NB4 (cell line): ENCODE results near the gene F11.

Experiments used
- DNase-seq: peaks from one replicate; pipeline ENCODE4 v3.0.0; 2010; ENCODE audit warnings: low read depth
- H3K4me3 ChIP-seq: one replicate; pipeline ENCODE4 v1.5.1; 2011; ENCODE audit warnings: mild to moderate bottlenecking, low read depth, low read length, moderate library complexity
- MAX ChIP-seq: IDR thresholded peaks from 2 replicates; pipeline ENCODE4 v1.6.1; 2011; ENCODE audit warnings: low read depth, low read length
- MYC ChIP-seq: IDR thresholded peaks from 2 replicates; pipeline ENCODE4 v1.6.1; 2011; ENCODE audit warnings: low read depth, low read length
- POLR2A ChIP-seq: IDR thresholded peaks from 2 replicates; pipeline ENCODE4 v1.6.1; 2011; ENCODE audit warnings: mild to moderate bottlenecking; ENCODE audit not compliant: insufficient read length; ENCODE audit errors: extremely low read depth
- TF ChIP-seq, protein P1 (sequence below): IDR thresholded peaks from one replicate; pipeline ENCODE4 v1.5.1; 2012; ENCODE audit warnings: low read depth, low read length

The F11 gene

DNA sequence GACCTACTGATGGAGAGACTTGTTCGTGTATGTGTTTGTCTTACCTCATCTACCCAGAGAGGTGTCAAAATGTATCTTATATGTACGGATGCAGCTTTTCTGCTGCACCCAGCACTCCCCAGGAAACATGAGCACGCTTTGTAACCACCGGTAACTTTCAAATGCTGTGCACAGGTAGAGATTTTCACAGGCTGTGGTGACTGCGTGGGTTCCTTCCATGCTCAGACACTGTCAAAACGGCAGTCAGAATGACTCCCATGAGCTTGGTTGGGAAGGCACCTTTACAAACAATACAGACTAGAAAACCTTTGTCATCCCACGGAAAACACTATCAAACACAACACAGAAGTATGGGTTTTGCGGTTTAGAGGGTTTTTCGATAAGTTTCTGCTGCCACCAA, 28.2 kb downstream of the F11 start:
- TF ChIP-seq, protein P1, sequence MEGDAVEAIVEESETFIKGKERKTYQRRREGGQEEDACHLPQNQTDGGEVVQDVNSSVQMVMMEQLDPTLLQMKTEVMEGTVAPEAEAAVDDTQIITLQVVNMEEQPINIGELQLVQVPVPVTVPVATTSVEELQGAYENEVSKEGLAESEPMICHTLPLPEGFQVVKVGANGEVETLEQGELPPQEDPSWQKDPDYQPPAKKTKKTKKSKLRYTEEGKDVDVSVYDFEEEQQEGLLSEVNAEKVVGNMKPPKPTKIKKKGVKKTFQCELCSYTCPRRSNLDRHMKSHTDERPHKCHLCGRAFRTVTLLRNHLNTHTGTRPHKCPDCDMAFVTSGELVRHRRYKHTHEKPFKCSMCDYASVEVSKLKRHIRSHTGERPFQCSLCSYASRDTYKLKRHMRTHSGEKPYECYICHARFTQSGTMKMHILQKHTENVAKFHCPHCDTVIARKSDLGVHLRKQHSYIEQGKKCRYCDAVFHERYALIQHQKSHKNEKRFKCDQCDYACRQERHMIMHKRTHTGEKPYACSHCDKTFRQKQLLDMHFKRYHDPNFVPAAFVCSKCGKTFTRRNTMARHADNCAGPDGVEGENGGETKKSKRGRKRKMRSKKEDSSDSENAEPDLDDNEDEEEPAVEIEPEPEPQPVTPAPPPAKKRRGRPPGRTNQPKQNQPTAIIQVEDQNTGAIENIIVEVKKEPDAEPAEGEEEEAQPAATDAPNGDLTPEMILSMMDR: no peak
- no peak for TF ChIP-seq MYC
- TF ChIP-seq POLR2A: no peak
- TF ChIP-seq MAX: no peak
- H3K4me3 ChIP-seq: no peak overlapping the region
- no peak for DNase-seq

DNA sequence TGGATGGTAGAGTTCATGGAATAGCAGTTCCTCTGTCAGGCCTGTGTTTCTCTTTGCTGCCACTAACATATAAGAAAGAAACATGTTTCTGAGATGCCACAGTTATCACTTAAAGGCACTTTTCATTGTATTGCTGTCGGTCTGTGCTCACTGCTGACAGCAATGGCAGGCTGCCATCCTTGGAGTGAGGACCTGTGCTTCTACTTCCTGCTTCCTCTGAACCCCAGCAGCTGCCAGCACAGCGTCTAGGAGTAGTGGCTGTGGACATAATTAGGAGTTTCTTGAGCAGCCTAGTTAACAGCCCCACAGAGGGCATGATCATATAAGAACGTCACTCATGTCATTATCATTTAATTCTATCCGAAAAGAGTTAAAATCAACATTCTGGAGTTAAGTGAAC, 30.5 kb downstream of the F11 start:
- no peak for DNase-seq
- TF ChIP-seq POLR2A (no peak), MYC (no peak), MAX (no peak)
- TF ChIP-seq, protein P1: no peak
- H3K4me3 ChIP-seq: no peak overlapping the region

GRCh38 chr4:186297013-186297645, 31.1 kb downstream of the F11 start:
- peak; percentile 53 for DNase-seq
- no peak for TF ChIP-seq POLR2A
- TF ChIP-seq, protein P1: peak; percentile 21
- TF ChIP-seq MAX: peak; percentile 37; the same call in 1 of the 2 replicates
- TF ChIP-seq MYC: no peak
- H3K4me3 ChIP-seq: no peak overlapping the region

DNA sequence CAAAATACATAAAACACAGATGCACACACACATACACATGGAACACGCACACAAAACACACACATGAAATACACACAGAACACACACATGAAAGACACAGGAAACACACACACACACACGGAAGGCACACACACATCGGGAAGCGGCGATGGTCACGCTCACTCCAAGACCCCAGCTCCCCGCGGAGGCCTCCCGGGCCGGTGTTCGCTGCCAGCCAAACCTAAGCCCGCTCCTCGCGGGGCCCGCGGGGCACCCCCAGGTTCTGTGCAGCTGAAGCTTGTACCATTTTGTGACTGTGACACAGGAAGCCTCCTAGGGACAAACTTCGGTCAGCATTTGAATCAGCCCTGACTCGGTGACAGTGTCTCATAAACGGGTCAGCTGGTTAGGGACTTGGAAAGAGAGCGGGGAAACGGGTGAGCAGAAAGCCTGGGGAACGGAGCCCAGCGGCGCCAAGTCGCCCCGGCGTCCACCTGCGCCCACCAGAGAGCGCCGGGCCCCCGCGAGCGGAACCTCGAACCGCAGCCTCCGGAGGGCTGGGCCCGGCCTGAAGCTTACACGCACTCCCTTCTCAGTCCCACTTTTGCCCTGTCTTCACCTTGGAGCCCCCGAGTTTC, 32.1 kb downstream of the F11 start:
- no peak for DNase-seq
- no peak for TF ChIP-seq POLR2A
- TF ChIP-seq, protein P1: no peak
- TF ChIP-seq MAX: no peak
- no peak for TF ChIP-seq MYC
- no peak overlapping the region for H3K4me3 ChIP-seq

DNA sequence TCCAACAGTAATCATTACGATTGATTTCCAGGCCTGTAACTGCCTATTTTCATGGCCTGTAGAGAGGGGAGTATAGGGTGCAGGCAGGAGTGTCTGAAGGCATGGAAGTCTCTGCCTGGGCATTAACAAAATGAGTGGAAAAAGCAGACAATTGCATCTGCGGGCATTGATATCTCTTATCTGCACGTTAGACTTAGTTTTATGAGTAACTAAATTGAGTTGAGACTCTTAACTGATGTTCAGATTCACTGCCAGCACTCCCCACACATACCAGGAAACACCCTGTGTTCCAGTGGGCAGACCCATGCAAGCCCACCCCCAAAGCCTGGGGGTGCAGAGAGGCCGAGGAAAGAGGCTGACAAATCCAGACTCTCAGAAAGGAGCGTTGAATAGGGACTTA, 33.3 kb downstream of the F11 start:
- TF ChIP-seq, protein P1: no peak
- no peak for TF ChIP-seq POLR2A
- TF ChIP-seq MAX: no peak
- TF ChIP-seq MYC: no peak
- H3K4me3 ChIP-seq: no peak overlapping the region

More for the DNA sequence above, 33.3 kb downstream of the F11 start:
- no peak for DNase-seq
